GM20000 (cell line): ENCODE measurements around the gene HEATR5B.

Source experiments
- DNase-seq: peaks from one replicate; pipeline ENCODE4 v3.0.0; 2012; ENCODE audit warnings: low spot score
- CTCF ChIP-seq: IDR thresholded peaks from 2 replicates; pipeline ENCODE4 v1.5.1; 2012; ENCODE audit warnings: mild to moderate bottlenecking, control low read depth; ENCODE audit errors: extremely low read depth, missing control alignments

Gene HEATR5B

GRCh38 chr2:37096568-37096967 is 12.4 kb upstream of the HEATR5B start:
- no peak for DNase-seq
- no peak for TF ChIP-seq CTCF

GRCh38 chr2:37091873-37092272 is 7.7 kb upstream of the HEATR5B start:
- peak; percentile 29 for DNase-seq
- no peak for TF ChIP-seq CTCF

- peak; percentile 58 for DNase-seq
- no peak for TF ChIP-seq CTCF
Observed at GRCh38 chr2:37090019-37090477, 5.9 kb upstream of the HEATR5B start.

GRCh38 chr2:37085731-37086147 is 1.6 kb upstream of the HEATR5B start:
- no peak for DNase-seq
- no peak for TF ChIP-seq CTCF

- no peak for DNase-seq
- no peak for TF ChIP-seq CTCF
Observed at GRCh38 chr2:37084797-37085196, 625 bp upstream of the HEATR5B start.

GRCh38 chr2:37080689-37081088 is 3.5 kb downstream of the HEATR5B start:
- TF ChIP-seq CTCF, result no peak

GRCh38 chr2:37080266-37080665 is 3.9 kb downstream of the HEATR5B start:
- DNase-seq, result no peak
- TF ChIP-seq CTCF, result no peak

More at GRCh38 chr2:37080689-37081088, 3.5 kb downstream of the HEATR5B start:
- DNase-seq, result no peak
